PC-3 (cell line): ENCODE measurements around the gene ARHGAP26.

ENCODE experiments used
- CTCF ChIP-seq: fragments of 300-600 bp; sonication (generic); conservative IDR thresholded peaks from 2 replicates; pipeline ENCODE4 v1.5.1; 2017; ENCODE audit warnings: antibody characterized with exemption, low read depth, mild to moderate bottlenecking, low read length
- EZH2 ChIP-seq: fragments of 300-600 bp; sonication (generic); IDR thresholded peaks from one replicate; pipeline ENCODE4 v1.6.1; 2017; ENCODE audit warnings: antibody characterized with exemption, mild to moderate bottlenecking, low read length; ENCODE audit not compliant: unreplicated experiment
- EZH2phosphoT487 ChIP-seq: fragments of 300-600 bp; sonication (generic); IDR thresholded peaks from 2 replicates; pipeline ENCODE4 v1.6.1; 2018; ENCODE audit warnings: mild to moderate bottlenecking, antibody characterized with exemption, low read length, borderline replicate concordance

- TF ChIP-seq CTCF, result no peak
- no peak for TF ChIP-seq EZH2phosphoT487
- no peak for TF ChIP-seq EZH2
Observed at GRCh38 chr5:143132739-143133138, 362.6 kb downstream of the ARHGAP26 start.
